A549 (cell line): ENCODE data around the gene GOLM1. TPM values are rescaled to one million over a fixed set of nuclear protein-coding genes. Genes with fewer than 3 reads are reported as not detected.

Experiments
- ATAC-seq, 2 experiments: fragments of 200-7000 bp in 1 of 2; fragments of >200 bp in 1 of 2; cut with Nextera tagmentation in 1 of 2; cut with Tn5 transposase in 1 of 2; 3 replicates each; pipeline versions ENCODE4 v1.8.0 to v1.9.1; 2018 to 2020; ENCODE audit warnings: mild to moderate bottlenecking in 1 of 2, moderate library complexity in 1 of 2
- CTCF ChIA-PET: fragments of 300-600 bp; sonication (Branson Sonifier 250); formaldehyde crosslinking; extraction: SDS; loops from one replicate; lab custom pipeline; 2021; ENCODE audit warnings: antibody characterized with exemption, inconsistent platforms; lab: Yijun Ruan, JAX
- POLR2A ChIA-PET: fragments of 350-600 bp; formaldehyde crosslinking; extraction: SDS; loops from one replicate; lab custom pipeline; 2021; ENCODE audit warnings: antibody characterized with exemption, inconsistent platforms; lab: Yijun Ruan, JAX
- DNase-seq, 2 experiments: peaks; one replicate each; pipeline versions ENCODE4 v3.0.0 to v3.0.0-alpha.2; 2011 to 2016; ENCODE audit warnings: low read depth in 1 of 2, low spot score in 1 of 2
- FAIRE-seq: peaks from 2 replicates; lab custom pipeline; 2011; peaks lifted over from hg19 to GRCh38; lab: Jason Lieb, UNC
- H3K27ac ChIP-seq, 2 experiments: fragments of >200 bp; sonication (Bioruptor Twin); formaldehyde crosslinking; 3 replicates each; pipeline ENCODE4 v1.5.1; 2016 to 2017
- H3K4me1 ChIP-seq: fragments of >200 bp; sonication (Bioruptor Twin); formaldehyde crosslinking; 3 replicates; pipeline ENCODE4 v1.6.1; 2016
- H3K4me2 ChIP-seq: fragments of >200 bp; sonication (Bioruptor Twin); formaldehyde crosslinking; 3 replicates; pipeline ENCODE4 v1.6.1; 2016
- H3K4me3 ChIP-seq: fragments of >200 bp; sonication (Bioruptor Twin); formaldehyde crosslinking; 3 replicates; pipeline ENCODE4 v1.5.1; 2016
- H3K9me3 ChIP-seq: fragments of >200 bp; sonication (Bioruptor Twin); formaldehyde crosslinking; 3 replicates; pipeline ENCODE4 v1.6.1; 2016
- BHLHE40 ChIP-seq: IDR thresholded peaks from 2 replicates; pipeline ENCODE4 v1.6.1; 2012; ENCODE audit warnings: low read depth, low read length, inconsistent platforms
- CBX2 ChIP-seq: fragments of 200-600 bp; sonication (generic); IDR thresholded peaks from 2 replicates; pipeline ENCODE4 v1.6.1; 2016; ENCODE audit warnings: low read depth, mild to moderate bottlenecking, borderline replicate concordance
- CEBPB ChIP-seq, 2 experiments: fragments of >200 bp in 1 of 2; sonication (Bioruptor Twin) in 1 of 2; formaldehyde crosslinking in 1 of 2; IDR thresholded peaks; 2 replicates each; pipeline ENCODE4 v1.6.1; 2012 to 2016
- EHMT2 ChIP-seq: fragments of 200-600 bp; sonication (generic); IDR thresholded peaks from 2 replicates; pipeline ENCODE4 v1.6.1; 2016; ENCODE audit warnings: antibody characterized with exemption, low read depth, mild to moderate bottlenecking, moderate library complexity
- EP300 ChIP-seq, 2 experiments: fragments of >200 bp; sonication (Bioruptor Twin); formaldehyde crosslinking; IDR thresholded peaks; 2 replicates in 1 of 2; 3 replicates in 1 of 2; pipeline ENCODE4 v1.6.1; 2016 to 2017
- FOXS1 ChIP-seq: fragments of 250-450 bp; sonication (Bioruptor Pico); IDR thresholded peaks from 2 replicates; pipeline ENCODE4 v1.5.0; 2020; ENCODE audit warnings: mild to moderate bottlenecking, moderate library complexity
- GATA3 ChIP-seq: IDR thresholded peaks from 2 replicates; pipeline ENCODE4 v1.6.1; 2012; ENCODE audit warnings: borderline replicate concordance
- HDAC2 ChIP-seq: fragments of 200-600 bp; sonication (generic); IDR thresholded peaks from 2 replicates; pipeline ENCODE4 v1.6.1; 2016
- HOXB13 ChIP-seq: fragments of 250-450 bp; sonication (Bioruptor Pico); IDR thresholded peaks from 2 replicates; pipeline ENCODE4 v1.5.0; 2020; ENCODE audit warnings: low read depth, mild to moderate bottlenecking, moderate library complexity
- JUNB ChIP-seq: fragments of >200 bp; sonication (Bioruptor Twin); formaldehyde crosslinking; IDR thresholded peaks from 2 replicates; pipeline ENCODE4 v1.6.1; 2016
- KDM5A ChIP-seq: fragments of 200-600 bp; sonication (generic); IDR thresholded peaks from 2 replicates; pipeline ENCODE4 v1.6.1; 2016; ENCODE audit warnings: antibody characterized with exemption, mild to moderate bottlenecking
- MAFK ChIP-seq: fragments of 450-650 bp; IDR thresholded peaks from 2 replicates; pipeline ENCODE4 v1.6.1; 2014; ENCODE audit not compliant: partially characterized antibody
- NFE2L2 ChIP-seq: fragments of 150-350 bp; conservative IDR thresholded peaks from 2 replicates; pipeline ENCODE4 v1.6.1; 2014; ENCODE audit warnings: low read length
- PHF8 ChIP-seq: fragments of 200-600 bp; sonication (generic); IDR thresholded peaks from 2 replicates; pipeline ENCODE4 v1.6.1; 2016; ENCODE audit warnings: low read depth, mild to moderate bottlenecking, antibody characterized with exemption, moderate library complexity, borderline replicate concordance
- POLR2A ChIP-seq: IDR thresholded peaks from 2 replicates; pipeline ENCODE4 v1.6.1; 2012; ENCODE audit warnings: mild to moderate bottlenecking, low read length
- RAD21 ChIP-seq, 2 experiments: fragments of >200 bp in 1 of 2; sonication (Bioruptor Twin) in 1 of 2; formaldehyde crosslinking in 1 of 2; IDR thresholded peaks in 1 of 2; conservative IDR thresholded peaks in 1 of 2; 2 replicates in 1 of 2; 3 replicates in 1 of 2; pipeline ENCODE4 v1.6.1; 2012 to 2018; ENCODE audit warnings: inconsistent platforms in 1 of 2
- RARB ChIP-seq: fragments of 250-450 bp; sonication (Bioruptor Pico); IDR thresholded peaks from 2 replicates; pipeline ENCODE4 v1.8.0; 2021; ENCODE audit warnings: mild to moderate bottlenecking, moderate library complexity
- RFX5 ChIP-seq: fragments of 450-650 bp; IDR thresholded peaks from 2 replicates; pipeline ENCODE4 v1.7.1; 2014; ENCODE audit warnings: antibody characterized with exemption, mild to moderate bottlenecking, moderate library complexity
- RNF2 ChIP-seq: fragments of 200-600 bp; sonication (generic); IDR thresholded peaks from 2 replicates; pipeline ENCODE4 v1.6.1; 2016; ENCODE audit warnings: low read depth, mild to moderate bottlenecking, antibody characterized with exemption, moderate library complexity, borderline replicate concordance
- SREBF2 ChIP-seq: fragments of 450-650 bp; IDR thresholded peaks from 2 replicates; pipeline ENCODE4 v1.6.1; 2014; ENCODE audit warnings: mild to moderate bottlenecking, moderate library complexity
- ZFP36 ChIP-seq: fragments of 450-650 bp; IDR thresholded peaks from 2 replicates; pipeline ENCODE4 v1.6.1; 2014; ENCODE audit warnings: borderline replicate concordance; ENCODE audit not compliant: partially characterized antibody
- ZNF302 ChIP-seq: fragments of 250-450 bp; sonication (Bioruptor Pico); IDR thresholded peaks from 2 replicates; pipeline ENCODE4 v1.9.0; 2021; ENCODE audit warnings: inconsistent platforms, mild to moderate bottlenecking, moderate library complexity
- WGBS: methylation state at CpG from one replicate; pipeline ENCODE4 v1.1.6; 2017; ENCODE audit errors: missing lambda C conversion rate; 5-methylcytosine and 5-hydroxymethylcytosine counted together
- polyA plus RNA-seq, 4 experiments: library from polyadenylated mRNA; depleted of rRNA in 3 of 4; stranded (reverse); fragments of >200 nt; fragmentation: RNase III in 1 of 4; extraction: RNeasy Plus Mini Kit Qiagen cat#74134 plus additional on column Dnase treatment in 1 of 4; gene quantifications; 2 replicates in 3 of 4; 3 replicates in 1 of 4; pipeline ENCODE4 v1.2.3, GENCODE V29; 2011 to 2017
- TF ChIP-seq, protein P1 (sequence below): fragments of >200 bp; sonication (Bioruptor Twin); formaldehyde crosslinking; IDR thresholded peaks from 3 replicates; pipeline ENCODE4 v1.6.1; 2016
- TF ChIP-seq, protein P2 (sequence below): IDR thresholded peaks from 2 replicates; pipeline ENCODE4 v1.6.1; 2012

Gene GOLM1
- polyA plus RNA-seq, 2 of the 4 experiments (the other 2 are of a cell fraction): 136 to 145 TPM

DNA sequence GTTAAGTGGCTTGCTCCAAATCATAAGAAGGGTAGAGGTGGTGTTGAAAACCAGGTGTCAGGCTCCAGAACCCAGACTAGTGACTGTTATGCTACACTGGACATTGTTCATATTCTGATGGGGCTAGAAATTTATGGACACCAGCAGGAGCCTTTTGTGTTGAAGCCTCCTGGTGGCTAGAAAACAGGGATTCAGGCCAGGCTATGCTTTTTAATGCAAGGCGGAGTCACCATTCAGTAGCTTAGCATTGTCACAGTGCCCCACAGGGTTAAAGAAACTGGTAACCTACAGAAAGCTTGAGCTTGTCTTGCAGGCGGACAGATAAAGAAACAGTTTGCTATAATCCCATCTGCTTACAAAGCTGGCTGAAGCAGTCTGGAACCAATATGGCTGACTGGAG is 23.0 kb upstream of the GOLM1 start:
- 100% methylated on average over 2 of the region's 2 CpGs for WGBS

DNA sequence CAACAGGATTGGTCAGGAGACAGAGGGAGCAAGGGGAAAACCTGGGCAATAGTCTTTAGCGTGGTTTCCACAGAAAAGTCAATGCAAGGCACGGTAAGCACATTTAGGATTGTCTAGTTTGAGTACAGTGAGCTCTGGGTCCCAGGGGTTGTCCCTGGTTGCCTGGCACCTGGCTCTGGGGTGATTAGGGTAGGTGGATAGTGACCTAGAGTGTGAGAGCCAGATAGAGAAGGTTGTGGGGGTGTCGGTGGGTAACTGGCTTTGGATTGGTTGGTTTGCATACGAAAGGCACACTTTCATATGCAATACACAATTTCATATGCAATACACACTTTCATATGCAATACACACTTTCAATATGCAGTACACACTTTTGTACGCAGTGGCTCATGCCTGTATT is 20.1 kb upstream of the GOLM1 start:
- DNase-seq (no peak), ATAC-seq (no peak)
- Histone ChIP-seq H3K4me2 (no peak overlapping the region), H3K4me1 (no peaks in the 10 kb centered on the region)
- POLR2A ChIA-PET: no interaction called here
- CTCF ChIA-PET: interaction anchor here (0.6 to 1.4 kb wide), 2 partner anchors 83 to 122 kb away, joined by 3 read pairs; no protein-coding TSS in a partner anchor
- TF ChIP-seq, protein P1, sequence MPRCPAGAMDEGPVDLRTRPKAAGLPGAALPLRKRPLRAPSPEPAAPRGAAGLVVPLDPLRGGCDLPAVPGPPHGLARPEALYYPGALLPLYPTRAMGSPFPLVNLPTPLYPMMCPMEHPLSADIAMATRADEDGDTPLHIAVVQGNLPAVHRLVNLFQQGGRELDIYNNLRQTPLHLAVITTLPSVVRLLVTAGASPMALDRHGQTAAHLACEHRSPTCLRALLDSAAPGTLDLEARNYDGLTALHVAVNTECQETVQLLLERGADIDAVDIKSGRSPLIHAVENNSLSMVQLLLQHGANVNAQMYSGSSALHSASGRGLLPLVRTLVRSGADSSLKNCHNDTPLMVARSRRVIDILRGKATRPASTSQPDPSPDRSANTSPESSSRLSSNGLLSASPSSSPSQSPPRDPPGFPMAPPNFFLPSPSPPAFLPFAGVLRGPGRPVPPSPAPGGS: no peak
- TF ChIP-seq ZNF302 (CRISPR knock-in tag) (no peak), EHMT2 (no peak), BHLHE40 (no peak), CEBPB (IDR thresholded peaks at IDR 0.05) (no peak), FOXS1 (CRISPR knock-in tag) (no peak), MAFK (no peak), ZFP36 (no peak), SREBF2 (no peak), RFX5 (no peak), HOXB13 (CRISPR knock-in tag) (no peak)
- TF ChIP-seq, all 56 proteins: peak for 0
- Histone ChIP-seq H3K9me3 (no peaks in the 10 kb centered on the region), H3K4me3 (no peak overlapping the region), H3K27ac (no peak overlapping the region)
- 92% methylated on average over 5 of the region's 5 CpGs for WGBS
- FAIRE-seq: no peak

More for the DNA sequence above, 23.0 kb upstream of the GOLM1 start:
- H3K4me2 ChIP-seq: no peak overlapping the region
- H3K9me3 ChIP-seq: no peaks in the 10 kb centered on the region
- no peak for TF ChIP-seq EP300 (IDR thresholded peaks at IDR 0.05)
- no peak for TF ChIP-seq POLR2A
- no peak for TF ChIP-seq PHF8
- TF ChIP-seq RNF2: no peak
- H3K4me3 ChIP-seq: no peak overlapping the region
- DNase-seq: peak; percentile 31 to 39
- FAIRE-seq: no peak
- peaks cover 11% of the 10 kb centered on the region for H3K4me1 ChIP-seq
- ChIA-PET CTCF (interaction anchor here (0.6 to 1.6 kb wide), 3 partner anchors 10 to 173 kb away, joined by 3 to 5 read pairs (median 3); no protein-coding TSS in a partner anchor), POLR2A (no interaction called here)
- H3K27ac ChIP-seq: no peak overlapping the region
- ATAC-seq: peak in 1 of 2 experiments; percentile 58; a peak in 2 of 6 replicates

DNA sequence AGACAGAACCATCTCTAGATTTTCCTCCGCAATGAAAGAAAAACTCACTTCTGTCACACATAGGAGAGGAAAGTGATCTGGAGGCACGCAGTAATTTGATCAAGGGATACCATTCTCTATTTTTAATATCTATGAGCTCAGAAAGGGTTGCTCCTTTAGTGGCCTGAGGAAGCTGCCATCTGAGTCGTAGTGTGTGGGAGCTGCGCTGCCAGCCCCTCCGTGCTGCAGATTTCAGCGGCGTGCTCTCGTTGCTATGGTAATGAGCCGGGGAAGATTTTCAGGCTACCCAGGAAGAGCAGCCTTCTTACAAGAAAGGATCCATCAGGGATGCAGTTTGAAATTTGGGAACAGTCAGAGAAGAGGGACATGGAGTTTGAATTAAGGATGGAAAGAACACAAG is 17.1 kb upstream of the GOLM1 start:
- no peak overlapping the region for H3K4me3 ChIP-seq
- TF ChIP-seq ZFP36 (no peak), BHLHE40 (no peak), CEBPB (IDR thresholded peaks at IDR 0.05) (no peak), EP300 (IDR thresholded peaks at IDR 0.05) (no peak), JUNB (no peak), KDM5A (no peak), NFE2L2 (no peak), RARB (CRISPR knock-in tag) (no peak), RNF2 (no peak), RAD21 (conservative IDR thresholded peaks at IDR 0.05 in 1 of 2, IDR thresholded peaks at IDR 0.05 in 1 of 2) (no peak)
- TF ChIP-seq, protein P2, sequence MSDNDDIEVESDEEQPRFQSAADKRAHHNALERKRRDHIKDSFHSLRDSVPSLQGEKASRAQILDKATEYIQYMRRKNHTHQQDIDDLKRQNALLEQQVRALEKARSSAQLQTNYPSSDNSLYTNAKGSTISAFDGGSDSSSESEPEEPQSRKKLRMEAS: no peak
- TF ChIP-seq, all 56 proteins: peak for 0
- ATAC-seq (no peak), FAIRE-seq (no peak), DNase-seq (no peak)
- WGBS: 82% methylated on average over 9 of the region's 9 CpGs
- H3K4me1 ChIP-seq: no peaks in the 10 kb centered on the region
- ChIA-PET POLR2A (no interaction called here), CTCF (no interaction called here)
- no peak overlapping the region for H3K4me2 ChIP-seq
- H3K27ac ChIP-seq: no peak overlapping the region
- H3K9me3 ChIP-seq: no peaks in the 10 kb centered on the region

DNA sequence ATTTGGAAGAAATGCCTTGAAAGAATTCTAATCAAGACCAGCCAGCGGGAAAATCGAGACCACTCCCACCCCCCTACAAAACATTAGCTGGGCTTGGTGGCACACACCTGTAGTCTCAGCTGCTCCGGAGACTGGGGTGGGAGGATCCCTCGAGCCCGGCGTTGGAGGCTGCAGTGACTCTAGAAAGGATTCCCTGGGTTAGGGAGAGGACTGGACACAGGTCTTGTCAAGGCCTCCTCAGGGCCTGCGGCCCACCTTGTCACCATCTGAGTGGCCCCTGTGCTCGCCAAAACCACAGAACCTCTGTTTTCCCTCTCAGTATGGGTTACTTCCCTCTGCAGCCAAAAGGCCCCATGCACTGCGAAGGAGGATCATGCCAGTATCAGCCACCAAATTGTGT is 16.5 kb upstream of the GOLM1 start:
- ATAC-seq (no peak), DNase-seq (no peak), FAIRE-seq (no peak)
- 58% methylated on average over 9 of the region's 9 CpGs for WGBS
- Histone ChIP-seq H3K9me3 (no peaks in the 10 kb centered on the region), H3K4me2 (no peak overlapping the region), H3K27ac (no peak overlapping the region), H3K4me3 (no peak overlapping the region), H3K4me1 (no peaks in the 10 kb centered on the region)
- TF ChIP-seq HOXB13 (CRISPR knock-in tag) (no peak), MAFK (no peak), HDAC2 (no peak), GATA3 (no peak), PHF8 (no peak), CBX2 (no peak)
- POLR2A ChIA-PET: no interaction called here
- CTCF ChIA-PET: no interaction called here
